ENCODE data around the gene MRGPRE.

MRGPRE gene

DNA sequence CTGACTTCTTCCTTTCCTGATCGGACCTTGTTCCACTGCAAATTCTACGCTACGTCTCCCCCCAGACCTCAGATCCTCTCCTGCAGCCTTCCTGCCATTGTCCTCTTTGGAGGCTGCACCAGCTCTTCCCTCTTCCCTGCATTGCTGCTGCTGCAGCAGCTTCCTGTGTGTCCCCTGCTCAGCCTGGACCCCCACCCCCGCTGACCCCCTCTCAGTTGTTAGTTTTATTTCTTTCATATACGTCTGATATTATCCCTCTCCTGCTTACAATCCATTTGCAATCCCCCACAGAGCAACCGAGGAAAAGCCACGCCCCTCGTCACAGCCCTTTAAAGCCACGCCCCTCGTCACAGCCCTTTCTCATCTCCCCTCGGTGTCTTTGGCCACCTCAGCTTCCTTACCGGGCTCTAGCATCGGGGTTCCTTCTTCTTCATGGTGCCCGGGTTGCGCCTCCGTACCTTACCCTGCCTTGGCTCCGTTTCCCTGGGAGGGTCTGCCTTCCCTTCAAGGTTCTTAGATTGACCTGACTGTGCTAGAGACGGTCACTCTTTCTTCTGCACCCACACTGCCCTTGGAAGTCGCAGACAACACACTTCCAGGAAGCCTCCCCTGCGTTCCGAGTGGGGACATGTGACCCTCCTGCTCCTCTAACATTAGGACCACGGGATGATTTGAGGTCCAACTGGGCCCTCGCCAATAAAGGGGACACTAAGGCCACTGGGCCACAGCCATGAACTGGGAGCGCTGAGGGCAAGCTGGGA, 18.4 kb downstream of the MRGPRE start:
- no peak for DNase-seq

GRCh38 chr11:3208272-3208671, 23.9 kb downstream of the MRGPRE start:
- DNase-seq: no peak

GRCh38 chr11:3207526-3208189, 24.6 kb downstream of the MRGPRE start:
- peak in 2 of 14 donors; percentile 46 to 96 for DNase-seq

GRCh38 chr11:3206922-3207204, 25.4 kb downstream of the MRGPRE start:
- no peak for DNase-seq

DNA sequence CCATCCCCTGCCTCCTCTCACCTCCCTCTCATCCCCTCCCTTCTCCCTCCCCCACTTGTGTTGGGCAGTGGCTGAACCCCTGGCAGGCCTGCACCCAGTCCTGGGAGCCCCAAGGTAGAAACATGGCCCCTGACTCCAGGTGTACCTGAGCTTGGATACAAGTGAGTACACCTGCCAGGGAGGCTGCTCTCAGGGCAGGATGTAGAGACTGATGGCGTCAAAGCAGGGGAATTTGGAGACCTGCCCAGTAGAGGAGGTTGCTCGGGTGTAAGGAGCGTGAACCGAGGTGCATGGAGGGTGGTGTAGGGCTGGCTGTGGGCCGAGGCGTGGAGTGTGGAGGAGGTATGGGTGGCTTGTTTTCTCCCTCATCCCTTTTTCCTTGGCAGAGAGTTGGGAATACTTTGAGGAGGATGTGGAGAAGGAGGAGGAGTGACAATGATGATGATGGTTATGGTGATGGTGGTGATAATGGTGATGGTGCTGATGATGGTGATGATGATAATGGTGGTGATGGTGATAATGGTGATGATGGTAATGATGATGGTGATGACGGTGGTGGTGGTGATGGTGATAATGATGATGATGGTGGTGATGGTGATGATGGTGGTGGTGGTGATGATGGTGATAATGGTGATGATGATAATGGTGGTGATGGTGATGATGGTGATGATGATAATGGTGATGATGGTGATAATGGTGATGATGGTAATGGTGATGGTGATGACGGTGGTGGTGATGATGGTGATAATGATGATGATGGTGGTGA, 25.9 kb downstream of the MRGPRE start:
- DNase-seq: no peak

- no peak for DNase-seq
These were observed 26.7 kb downstream of the MRGPRE start for GRCh38 chr11:3205261-3206155.

DNA sequence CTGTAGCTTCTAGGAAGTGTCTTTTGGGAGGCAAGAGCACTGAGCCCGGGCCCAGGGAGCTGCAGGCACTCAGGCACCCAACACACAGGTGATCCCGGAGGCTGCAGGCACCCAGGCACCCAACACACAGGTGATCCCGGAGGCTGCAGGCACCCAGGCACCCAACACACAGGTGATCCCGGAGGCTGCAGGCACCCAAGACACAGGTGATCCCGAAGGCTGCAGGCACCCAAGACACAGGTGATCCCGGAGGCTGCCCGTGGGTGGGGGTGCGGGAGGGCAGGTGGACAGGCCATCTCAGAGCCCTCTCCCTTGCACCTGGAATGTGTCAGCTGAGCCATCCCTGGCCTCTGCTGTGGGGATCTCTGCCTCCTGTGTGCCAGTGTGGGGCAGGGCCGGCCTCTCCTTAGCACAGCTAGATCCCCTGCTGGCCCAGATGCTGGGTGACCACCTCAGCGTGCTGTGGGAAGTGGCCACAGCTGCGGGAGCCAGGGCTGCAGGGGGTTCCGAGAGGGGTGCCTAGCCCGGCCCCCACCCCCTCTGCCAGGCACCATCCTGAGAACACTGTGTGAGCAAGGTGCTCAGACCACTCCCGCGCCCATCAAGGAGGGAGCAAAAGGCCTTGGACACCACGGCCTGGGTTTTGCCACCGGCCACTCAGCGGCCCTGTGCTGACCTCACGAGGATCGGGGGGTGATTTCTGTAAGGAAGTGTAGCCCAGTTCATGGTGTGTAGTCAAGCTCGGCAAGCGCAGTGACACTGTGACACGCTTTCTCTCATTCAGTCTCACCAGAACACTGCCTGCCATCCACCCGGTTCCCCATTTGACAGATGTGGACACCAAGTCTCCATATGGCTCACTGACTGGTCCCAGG, 27.8 kb downstream of the MRGPRE start:
- DNase-seq: no peak

DNA sequence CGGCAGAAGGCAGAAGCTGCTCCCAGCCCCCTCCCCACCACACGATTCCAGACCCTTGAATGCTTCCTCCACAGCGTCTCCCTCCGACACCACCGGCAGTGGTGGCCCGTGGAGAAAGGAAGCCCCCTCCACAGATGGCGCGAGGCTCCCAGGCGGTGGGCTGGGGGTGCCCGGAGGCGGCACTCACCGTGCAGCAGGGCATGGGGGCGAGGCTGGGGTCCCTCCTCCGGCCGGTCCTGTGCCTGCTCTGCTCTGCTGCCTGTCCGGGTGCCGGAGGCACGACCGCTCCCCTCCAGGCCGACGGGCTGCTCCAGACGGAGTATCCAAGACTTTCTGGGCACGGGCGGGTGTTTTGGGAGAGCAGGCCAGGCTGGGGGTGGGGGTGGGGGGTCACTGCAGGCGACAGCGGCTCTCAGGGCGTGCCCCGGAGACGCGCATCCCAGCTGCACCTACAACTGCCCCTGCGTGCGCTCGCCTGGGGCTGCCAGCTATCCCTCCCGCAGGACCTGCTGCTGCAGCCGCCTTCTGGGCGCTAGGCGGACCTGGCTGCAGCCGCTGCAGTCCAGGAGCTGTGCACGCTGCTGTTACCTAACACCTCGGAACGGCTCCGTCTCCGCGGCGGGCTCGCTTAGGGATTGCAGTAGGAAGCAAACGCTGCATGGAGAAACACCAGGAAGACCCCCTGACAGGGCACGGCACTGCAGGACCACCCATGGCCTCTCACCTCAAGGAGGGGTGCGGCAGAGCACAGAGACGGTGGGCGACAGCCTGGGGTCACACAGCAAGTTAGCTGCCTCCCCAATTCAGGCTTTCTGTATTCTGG, 28.8 kb downstream of the MRGPRE start:
- DNase-seq: no peak

DNA sequence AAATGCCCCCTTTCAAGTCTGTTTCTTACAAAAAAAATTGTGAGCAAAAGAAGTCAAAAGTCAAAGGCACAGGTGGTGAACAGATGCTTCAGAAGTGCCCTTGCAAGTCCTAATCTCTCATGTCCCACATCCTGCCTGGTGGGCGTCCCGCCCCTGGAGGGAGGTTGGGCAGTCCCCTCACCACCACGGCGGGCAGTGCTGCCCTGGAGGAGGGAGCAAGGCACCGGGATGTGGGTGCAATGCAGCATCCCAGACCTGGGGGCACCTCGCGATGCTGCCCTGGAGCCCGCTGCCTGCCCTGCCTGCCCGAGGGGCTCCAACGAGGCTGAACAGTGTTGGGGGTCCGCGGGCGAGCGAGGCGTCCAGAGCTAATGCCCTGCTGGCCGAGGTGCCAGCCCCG, 29.5 kb downstream of the MRGPRE start:
- DNase-seq: no peak

GRCh38 chr11:3202305-3202704, 29.9 kb downstream of the MRGPRE start:
- DNase-seq: no peak

GRCh38 chr11:3201677-3202181, 30.5 kb downstream of the MRGPRE start:
- DNase-seq: no peak

GRCh38 chr11:3201112-3201581, 31.1 kb downstream of the MRGPRE start:
- DNase-seq: no peak

GRCh38 chr11:3200388-3201111, 31.7 kb downstream of the MRGPRE start:
- DNase-seq: no peak

GRCh38 chr11:3199537-3200295, 32.5 kb downstream of the MRGPRE start:
- no peak for DNase-seq

DNA sequence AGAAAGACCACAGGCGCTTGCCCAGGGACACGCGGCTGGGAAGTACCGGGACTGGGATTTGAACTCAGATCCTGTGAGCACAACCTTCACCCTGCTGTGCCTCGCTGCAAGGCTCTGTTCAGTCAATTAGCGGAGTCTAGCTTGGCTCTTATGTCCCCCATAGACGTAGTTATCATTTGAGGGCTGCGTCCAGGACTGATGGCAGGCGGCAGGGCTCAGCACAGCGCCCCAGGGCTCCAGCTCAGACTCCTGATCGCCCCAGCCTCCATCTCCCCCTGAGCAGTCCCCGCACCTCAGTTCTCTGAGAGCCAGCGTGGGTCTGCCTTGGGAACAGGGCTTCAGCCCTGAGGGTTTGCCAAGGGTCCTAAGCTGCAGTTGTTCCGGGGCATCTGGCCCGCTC, 33.4 kb downstream of the MRGPRE start:
- no peak for DNase-seq

- DNase-seq: no peak
These were observed 34.2 kb downstream of the MRGPRE start for GRCh38 chr11:3197878-3198528.

- DNase-seq: no peak
These were observed 35.0 kb downstream of the MRGPRE start for GRCh38 chr11:3197044-3197695.
